ENCODE results near the gene COX20.

The COX20 gene

GRCh38 chr1:244833734-244834542 is 1.5 kb upstream of the COX20 start:
- peak overlapping the region; percentile 96 for H3K9ac ChIP-seq (ENCODE audit: low read length)
- peaks cover 16% of the 10 kb centered on the region for H3K79me2 ChIP-seq (ENCODE audit: insufficient read depth, low read length)
- no peaks in the 10 kb centered on the region for H3K9me3 ChIP-seq (ENCODE audit: low read length)
- peak overlapping the region; percentile 95 for H3K27ac ChIP-seq (ENCODE audit: low read depth, low read length, poor library complexity, severe bottlenecking)
- H3K4me3 ChIP-seq (ENCODE audit: low read depth, low read length, poor library complexity, severe bottlenecking), result peak overlapping the region; percentile 86
- no peaks in the 10 kb centered on the region for H3K9me2 ChIP-seq (ENCODE audit: low read depth, low read length)
- peaks cover 8% of the 10 kb centered on the region for H3K36me3 ChIP-seq (ENCODE audit: insufficient read depth, low read length)
- H4K20me1 ChIP-seq (ENCODE audit: insufficient read depth, low read length), result no peaks in the 10 kb centered on the region
- no peaks in the 10 kb centered on the region for H3K27me3 ChIP-seq (ENCODE audit: insufficient read depth, low read length)
- H3K4me1 ChIP-seq (ENCODE audit: insufficient read depth, low read length, severe bottlenecking), result peaks cover 43% of the 10 kb centered on the region
- H3F3A ChIP-seq (ENCODE audit: insufficient read depth, low read length), result 0 out of 2 replicates have a peak, but pooled peaks cover 7% of the 10 kb centered on the region
- H2AFZ ChIP-seq (ENCODE audit: low read length), result peak overlapping the region; percentile 90
- TF ChIP-seq CTCF (IDR thresholded peaks at IDR 0.05; ENCODE audit: low read length) (0 out of 2 replicates have a peak, but pooled peaks have one; percentile 16), EZH2 (IDR thresholded peaks at IDR 0.05; ENCODE audit: borderline replicate concordance, low read length) (no peak)
- peak overlapping the region; percentile 78 for H3K4me2 ChIP-seq (ENCODE audit: low read length)

DNA sequence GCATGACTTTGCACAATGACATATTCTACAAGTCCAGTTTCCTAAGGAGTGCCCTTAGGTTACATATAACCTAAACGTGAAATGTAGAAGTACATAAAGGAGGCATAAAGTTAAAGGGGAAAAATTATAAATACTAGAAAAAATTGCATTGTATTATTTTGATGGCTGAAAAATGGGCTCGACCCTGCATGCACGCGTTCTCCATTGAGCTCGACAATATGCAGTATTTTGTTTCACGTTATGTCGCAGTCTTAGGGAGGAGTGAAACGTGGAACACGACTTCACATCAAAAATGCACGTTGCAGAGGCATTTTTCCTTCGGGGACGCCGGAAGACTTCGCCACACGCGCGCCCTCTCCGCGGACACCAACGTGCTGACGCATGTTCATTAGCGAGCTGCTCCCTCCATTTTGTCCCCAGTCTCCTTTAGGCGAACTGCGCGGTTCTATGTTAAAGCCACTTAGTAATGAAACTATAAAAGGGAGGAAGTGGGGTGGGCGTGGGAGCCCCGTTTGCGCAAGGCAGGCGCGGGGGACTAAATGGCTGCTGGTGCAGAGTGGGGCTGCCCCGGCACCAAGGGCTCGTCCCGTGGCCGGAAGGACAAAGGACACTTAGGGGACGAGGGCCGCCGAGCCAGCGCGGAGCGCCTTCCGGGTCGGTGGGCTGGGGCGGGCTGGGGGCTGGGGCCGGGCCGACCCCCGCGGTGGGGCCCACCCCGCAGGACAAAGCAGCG is 749 bp upstream of the COX20 start:
- Histone ChIP-seq H3K27me3 (ENCODE audit: insufficient read depth, low read length) (no peaks in the 10 kb centered on the region), H3K4me2 (ENCODE audit: low read length) (peak overlapping the region; percentile 78), H3K36me3 (ENCODE audit: insufficient read depth, low read length) (peaks cover 16% of the 10 kb centered on the region), H3K9ac (ENCODE audit: low read length) (peak overlapping the region; percentile 96), H3K4me1 (ENCODE audit: insufficient read depth, low read length, severe bottlenecking) (peaks cover 51% of the 10 kb centered on the region), H3F3A (ENCODE audit: insufficient read depth, low read length) (0 out of 2 replicates have a peak, but pooled peaks cover 11% of the 10 kb centered on the region), H3K9me3 (ENCODE audit: low read length) (no peaks in the 10 kb centered on the region), H3K4me3 (ENCODE audit: low read depth, low read length, poor library complexity, severe bottlenecking) (peak overlapping the region; percentile 86), H3K27ac (ENCODE audit: low read depth, low read length, poor library complexity, severe bottlenecking) (peak overlapping the region; percentile 95), H3K79me2 (ENCODE audit: insufficient read depth, low read length) (peaks cover 16% of the 10 kb centered on the region), H2AFZ (ENCODE audit: low read length) (no peak overlapping the region), H3K9me2 (ENCODE audit: low read depth, low read length) (no peaks in the 10 kb centered on the region), H4K20me1 (ENCODE audit: insufficient read depth, low read length) (no peaks in the 10 kb centered on the region)
- TF ChIP-seq CTCF (IDR thresholded peaks at IDR 0.05; ENCODE audit: low read length) (no peak), EZH2 (IDR thresholded peaks at IDR 0.05; ENCODE audit: borderline replicate concordance, low read length) (no peak)

GRCh38 chr1:244836135-244836521 is 670 bp downstream of the COX20 start:
- Histone ChIP-seq H4K20me1 (ENCODE audit: insufficient read depth, low read length) (no peaks in the 10 kb centered on the region), H3K4me3 (ENCODE audit: low read depth, low read length, poor library complexity, severe bottlenecking) (peak overlapping the region; percentile 86), H3K9me3 (ENCODE audit: low read length) (no peaks in the 10 kb centered on the region), H3K4me1 (ENCODE audit: insufficient read depth, low read length, severe bottlenecking) (peaks cover 51% of the 10 kb centered on the region), H3K4me2 (ENCODE audit: low read length) (peak overlapping the region; percentile 96), H3K79me2 (ENCODE audit: insufficient read depth, low read length) (peaks cover 16% of the 10 kb centered on the region), H2AFZ (ENCODE audit: low read length) (no peak overlapping the region), H3K9me2 (ENCODE audit: low read depth, low read length) (no peaks in the 10 kb centered on the region), H3K36me3 (ENCODE audit: insufficient read depth, low read length) (peaks cover 30% of the 10 kb centered on the region), H3K27me3 (ENCODE audit: insufficient read depth, low read length) (no peaks in the 10 kb centered on the region), H3K9ac (ENCODE audit: low read length) (peak overlapping the region; percentile 96), H3F3A (ENCODE audit: insufficient read depth, low read length) (0 out of 2 replicates have a peak, but pooled peaks cover 20% of the 10 kb centered on the region), H3K27ac (ENCODE audit: low read depth, low read length, poor library complexity, severe bottlenecking) (peak overlapping the region; percentile 95)
- TF ChIP-seq CTCF (IDR thresholded peaks at IDR 0.05; ENCODE audit: low read length), result no peak
- TF ChIP-seq EZH2 (IDR thresholded peaks at IDR 0.05; ENCODE audit: borderline replicate concordance, low read length), result no peak
